ENCODE measurements around the gene ITGA8. TPM values are rescaled to one million over a fixed set of nuclear protein-coding genes. Genes with fewer than 3 reads are reported as not detected.

ITGA8 gene
- total RNA-seq, 1 experiment from 2014 or later = not detected

- H3K27ac Mint-ChIP-seq (ENCODE audit: unreplicated experiment) = no peak overlapping the region
- TF ChIP-seq, protein P1, sequence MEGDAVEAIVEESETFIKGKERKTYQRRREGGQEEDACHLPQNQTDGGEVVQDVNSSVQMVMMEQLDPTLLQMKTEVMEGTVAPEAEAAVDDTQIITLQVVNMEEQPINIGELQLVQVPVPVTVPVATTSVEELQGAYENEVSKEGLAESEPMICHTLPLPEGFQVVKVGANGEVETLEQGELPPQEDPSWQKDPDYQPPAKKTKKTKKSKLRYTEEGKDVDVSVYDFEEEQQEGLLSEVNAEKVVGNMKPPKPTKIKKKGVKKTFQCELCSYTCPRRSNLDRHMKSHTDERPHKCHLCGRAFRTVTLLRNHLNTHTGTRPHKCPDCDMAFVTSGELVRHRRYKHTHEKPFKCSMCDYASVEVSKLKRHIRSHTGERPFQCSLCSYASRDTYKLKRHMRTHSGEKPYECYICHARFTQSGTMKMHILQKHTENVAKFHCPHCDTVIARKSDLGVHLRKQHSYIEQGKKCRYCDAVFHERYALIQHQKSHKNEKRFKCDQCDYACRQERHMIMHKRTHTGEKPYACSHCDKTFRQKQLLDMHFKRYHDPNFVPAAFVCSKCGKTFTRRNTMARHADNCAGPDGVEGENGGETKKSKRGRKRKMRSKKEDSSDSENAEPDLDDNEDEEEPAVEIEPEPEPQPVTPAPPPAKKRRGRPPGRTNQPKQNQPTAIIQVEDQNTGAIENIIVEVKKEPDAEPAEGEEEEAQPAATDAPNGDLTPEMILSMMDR (IDR thresholded peaks at IDR 0.05; ENCODE audit: insufficient read depth in 1 of 2, low read depth in 1 of 2, low read length in 1 of 2, severe bottlenecking in 1 of 2, unreplicated experiment in 1 of 2) = no peak
- Histone ChIP-seq H3K4me1 (no peaks in the 10 kb centered on the region), H3K9me3 (no peaks in the 10 kb centered on the region), H3K36me3 (ENCODE audit: control insufficient read depth, insufficient read depth, low read length) (no peaks in the 10 kb centered on the region), H3K27me3 (replicated peaks; ENCODE audit: control insufficient read depth, insufficient read depth, low read length) (no peaks in the 10 kb centered on the region), H3K4me3 (ENCODE audit: low read depth, low read length) (no peak overlapping the region)
- CTCF ChIA-PET = interaction anchor here (0.6 kb wide), 1 partner anchor 657 kb away, joined by 3 read pairs; no protein-coding TSS in a partner anchor
- no peaks in the 10 kb centered on the region for H3K4me1 Mint-ChIP-seq (ENCODE audit: low read depth, unreplicated experiment)
- intact Hi-C loops (cut with micrococcal nuclease; ENCODE audit: unreplicated experiment) = no loop called here
- no peaks in the 10 kb centered on the region for H3K9me3 Mint-ChIP-seq (ENCODE audit: unreplicated experiment)
- no peak overlapping the region for H3K4me3 Mint-ChIP-seq (ENCODE audit: unreplicated experiment)
- no peak for DNase-seq
- BruUV-seq (replicated peaks) = no TSS peak
- H3K27me3 Mint-ChIP-seq (ENCODE audit: insufficient read depth, unreplicated experiment) = peaks cover 17% of the 10 kb centered on the region
- H3K36me3 Mint-ChIP-seq (ENCODE audit: insufficient read depth, unreplicated experiment) = no peaks in the 10 kb centered on the region
- POLR2A ChIA-PET = no interaction called here
Measured at GRCh38 chr10:15528859-15529239, 190.9 kb downstream of the ITGA8 start.

GRCh38 chr10:15526754-15527153 is 193.0 kb downstream of the ITGA8 start:
- Histone ChIP-seq H3K4me3 (ENCODE audit: low read depth, low read length) (no peak overlapping the region), H3K9me3 (no peaks in the 10 kb centered on the region), H3K27me3 (replicated peaks; ENCODE audit: control insufficient read depth, insufficient read depth, low read length) (no peaks in the 10 kb centered on the region), H3K4me1 (no peaks in the 10 kb centered on the region), H3K36me3 (ENCODE audit: control insufficient read depth, insufficient read depth, low read length) (no peaks in the 10 kb centered on the region)
- no peaks in the 10 kb centered on the region for H3K36me3 Mint-ChIP-seq (ENCODE audit: insufficient read depth, unreplicated experiment)
- peaks cover 14% of the 10 kb centered on the region for H3K27me3 Mint-ChIP-seq (ENCODE audit: insufficient read depth, unreplicated experiment)
- CTCF ChIA-PET = no interaction called here
- no peak overlapping the region for H3K4me3 Mint-ChIP-seq (ENCODE audit: unreplicated experiment)
- H3K9me3 Mint-ChIP-seq (ENCODE audit: unreplicated experiment) = no peaks in the 10 kb centered on the region
- POLR2A ChIA-PET = interaction anchor here (0.7 kb wide), 1 partner anchor 80 kb away, joined by 6 read pairs; no protein-coding TSS in a partner anchor
- DNase-seq = no peak
- H3K4me1 Mint-ChIP-seq (ENCODE audit: low read depth, unreplicated experiment) = no peaks in the 10 kb centered on the region
- intact Hi-C loops (cut with micrococcal nuclease; ENCODE audit: unreplicated experiment) = no loop called here
- TF ChIP-seq, protein P1 (IDR thresholded peaks at IDR 0.05; ENCODE audit: insufficient read depth in 1 of 2, low read depth in 1 of 2, low read length in 1 of 2, severe bottlenecking in 1 of 2, unreplicated experiment in 1 of 2) = no peak
- no TSS peak for BruUV-seq (replicated peaks)
- no peak overlapping the region for H3K27ac Mint-ChIP-seq (ENCODE audit: unreplicated experiment)

- TF ChIP-seq, protein P1 (IDR thresholded peaks at IDR 0.05; ENCODE audit: insufficient read depth in 1 of 2, low read depth in 1 of 2, low read length in 1 of 2, severe bottlenecking in 1 of 2, unreplicated experiment in 1 of 2) = no peak
- H3K9me3 Mint-ChIP-seq (ENCODE audit: unreplicated experiment) = no peaks in the 10 kb centered on the region
- no peaks in the 10 kb centered on the region for H3K36me3 Mint-ChIP-seq (ENCODE audit: insufficient read depth, unreplicated experiment)
- Histone ChIP-seq H3K9me3 (no peaks in the 10 kb centered on the region), H3K4me1 (no peaks in the 10 kb centered on the region), H3K27me3 (replicated peaks; ENCODE audit: control insufficient read depth, insufficient read depth, low read length) (no peaks in the 10 kb centered on the region; the same call in none of the 2 replicates), H3K36me3 (ENCODE audit: control insufficient read depth, insufficient read depth, low read length) (no peaks in the 10 kb centered on the region), H3K4me3 (ENCODE audit: low read depth, low read length) (no peak overlapping the region)
- no peak overlapping the region for H3K4me3 Mint-ChIP-seq (ENCODE audit: unreplicated experiment)
- POLR2A ChIA-PET = no interaction called here
- peaks cover 18% of the 10 kb centered on the region for H3K27me3 Mint-ChIP-seq (ENCODE audit: insufficient read depth, unreplicated experiment)
- CTCF ChIA-PET = no interaction called here
- H3K27ac Mint-ChIP-seq (ENCODE audit: unreplicated experiment) = no peak overlapping the region
- intact Hi-C loops (cut with micrococcal nuclease; ENCODE audit: unreplicated experiment) = no loop called here
- DNase-seq = no peak
- no TSS peak for BruUV-seq (replicated peaks)
- no peaks in the 10 kb centered on the region for H3K4me1 Mint-ChIP-seq (ENCODE audit: low read depth, unreplicated experiment)
Measured at GRCh38 chr10:15521328-15521903, 198.3 kb downstream of the ITGA8 start.
